ENCODE data around the gene SMC1B. TPM values are rescaled to one million over a fixed set of nuclear protein-coding genes. Genes with fewer than 3 reads are reported as not detected.

Gene SMC1B
- polyA plus RNA-seq, 2 of the 4 experiments (the other 2 are of a cell fraction), result 0.03 TPM; not detected in 1

- CTCF ChIA-PET, result interaction anchor here (2.7 to 6.7 kb wide), 2 partner anchors 109 to 200 kb away, joined by 5 to 71 read pairs; no protein-coding TSS in a partner anchor
- POLR2A ChIA-PET, result no interaction called here
- H3K27ac ChIP-seq, result no peak overlapping the region
- 94% methylated on average over 3 of the region's 3 CpGs for WGBS (ENCODE audit: missing lambda C conversion rate)
- ATAC-seq (no peak), FAIRE-seq (no peak), DNase-seq (ENCODE audit: low read depth in 1 of 2, low spot score in 1 of 2) (no peak)
- H3K4me2 ChIP-seq, result no peak overlapping the region
- H3K9me3 ChIP-seq, result no peaks in the 10 kb centered on the region
- peaks cover 3% of the 10 kb centered on the region; the same call in 1 of the 3 replicates for H3K4me1 ChIP-seq
- TF ChIP-seq E2F6 (IDR thresholded peaks at IDR 0.05; ENCODE audit: borderline replicate concordance, low read depth) (no peak), FOSL2 (IDR thresholded peaks at IDR 0.05) (no peak), FOSL2 (CRISPR knock-in tag; IDR thresholded peaks at IDR 0.05) (no peak), CTCF (IDR thresholded peaks at IDR 0.05) (no peak), EP300 (IDR thresholded peaks at IDR 0.05) (no peak), JUN (IDR thresholded peaks at IDR 0.05) (no peak), RNF2 (IDR thresholded peaks at IDR 0.05; ENCODE audit: borderline replicate concordance, low read depth) (no peak), NPAS2 (CRISPR knock-in tag; IDR thresholded peaks at IDR 0.05; ENCODE audit: borderline replicate concordance) (no peak), MAFK (IDR thresholded peaks at IDR 0.05; ENCODE audit: partially characterized antibody) (no peak), CBX8 (IDR thresholded peaks at IDR 0.05) (no peak), EHMT2 (IDR thresholded peaks at IDR 0.05; ENCODE audit: low read depth) (no peak), TFCP2L1 (CRISPR knock-in tag; IDR thresholded peaks at IDR 0.05) (no peak), ZC3H11A (IDR thresholded peaks at IDR 0.05) (no peak), POLR2AphosphoS2 (conservative IDR thresholded peaks at IDR 0.05; ENCODE audit: low read length) (no peak), HOXB13 (CRISPR knock-in tag; IDR thresholded peaks at IDR 0.05; ENCODE audit: low read depth) (no peak), SMC3 (IDR thresholded peaks at IDR 0.05) (no peak), HES2 (IDR thresholded peaks at IDR 0.05) (no peak)
- no peak overlapping the region for H3K4me3 ChIP-seq
Measured at GRCh38 chr22:45444168-45444567, 30.8 kb upstream of the SMC1B start.

GRCh38 chr22:45442116-45442515, 28.7 kb upstream of the SMC1B start:
- WGBS (ENCODE audit: missing lambda C conversion rate), result 85% methylated on average over 5 of the region's 5 CpGs
- FAIRE-seq (no peak), DNase-seq (ENCODE audit: low read depth in 1 of 2, low spot score in 1 of 2) (no peak), ATAC-seq (no peak)
- H3K4me3 ChIP-seq, result no peak overlapping the region
- POLR2A ChIA-PET, result no interaction called here
- H3K4me2 ChIP-seq, result no peak overlapping the region
- peaks cover 3% of the 10 kb centered on the region; the same call in 1 of the 3 replicates for H3K4me1 ChIP-seq
- H3K27ac ChIP-seq, result no peak overlapping the region
- CTCF ChIA-PET, result interaction anchor here (1.0 to 6.7 kb wide), 11 partner anchors 11 to 198 kb away, joined by 3 to 71 read pairs (median 5); partner anchors contain the start of gene UPK3A
- H3K9me3 ChIP-seq, result no peaks in the 10 kb centered on the region
- TF ChIP-seq EHF (CRISPR knock-in tag; IDR thresholded peaks at IDR 0.05) (no peak), NFE2L2 (conservative IDR thresholded peaks at IDR 0.05; ENCODE audit: low read length) (no peak), MAZ (IDR thresholded peaks at IDR 0.05; ENCODE audit: borderline replicate concordance, low read depth, low read length) (no peak), MAFK (IDR thresholded peaks at IDR 0.05; ENCODE audit: partially characterized antibody) (no peak), ZFP36 (IDR thresholded peaks at IDR 0.05; ENCODE audit: borderline replicate concordance, partially characterized antibody) (no peak), CHD4 (IDR thresholded peaks at IDR 0.05; ENCODE audit: borderline replicate concordance) (no peak), HOXB5 (CRISPR knock-in tag; IDR thresholded peaks at IDR 0.05) (no peak), CBX2 (IDR thresholded peaks at IDR 0.05; ENCODE audit: borderline replicate concordance, low read depth) (no peak), ZSCAN20 (CRISPR knock-in tag; IDR thresholded peaks at IDR 0.05) (no peak), ZNF302 (CRISPR knock-in tag; IDR thresholded peaks at IDR 0.05) (no peak), EHMT2 (IDR thresholded peaks at IDR 0.05; ENCODE audit: low read depth) (no peak), PHF8 (IDR thresholded peaks at IDR 0.05; ENCODE audit: borderline replicate concordance, low read depth) (no peak), RARB (CRISPR knock-in tag; IDR thresholded peaks at IDR 0.05) (no peak), RFX5 (IDR thresholded peaks at IDR 0.05) (no peak), FOSL2 (IDR thresholded peaks at IDR 0.05) (no peak), FOSL2 (CRISPR knock-in tag; IDR thresholded peaks at IDR 0.05) (no peak), JUNB (IDR thresholded peaks at IDR 0.05) (no peak)

All from A549 (cell line).